ENCODE results near the gene NCOR2. TPM values are rescaled to one million over a fixed set of nuclear protein-coding genes. Genes with fewer than 3 reads are reported as not detected.

The NCOR2 gene
- total RNA-seq, 1 donor from 2014 or later = 7.3 TPM

DNA sequence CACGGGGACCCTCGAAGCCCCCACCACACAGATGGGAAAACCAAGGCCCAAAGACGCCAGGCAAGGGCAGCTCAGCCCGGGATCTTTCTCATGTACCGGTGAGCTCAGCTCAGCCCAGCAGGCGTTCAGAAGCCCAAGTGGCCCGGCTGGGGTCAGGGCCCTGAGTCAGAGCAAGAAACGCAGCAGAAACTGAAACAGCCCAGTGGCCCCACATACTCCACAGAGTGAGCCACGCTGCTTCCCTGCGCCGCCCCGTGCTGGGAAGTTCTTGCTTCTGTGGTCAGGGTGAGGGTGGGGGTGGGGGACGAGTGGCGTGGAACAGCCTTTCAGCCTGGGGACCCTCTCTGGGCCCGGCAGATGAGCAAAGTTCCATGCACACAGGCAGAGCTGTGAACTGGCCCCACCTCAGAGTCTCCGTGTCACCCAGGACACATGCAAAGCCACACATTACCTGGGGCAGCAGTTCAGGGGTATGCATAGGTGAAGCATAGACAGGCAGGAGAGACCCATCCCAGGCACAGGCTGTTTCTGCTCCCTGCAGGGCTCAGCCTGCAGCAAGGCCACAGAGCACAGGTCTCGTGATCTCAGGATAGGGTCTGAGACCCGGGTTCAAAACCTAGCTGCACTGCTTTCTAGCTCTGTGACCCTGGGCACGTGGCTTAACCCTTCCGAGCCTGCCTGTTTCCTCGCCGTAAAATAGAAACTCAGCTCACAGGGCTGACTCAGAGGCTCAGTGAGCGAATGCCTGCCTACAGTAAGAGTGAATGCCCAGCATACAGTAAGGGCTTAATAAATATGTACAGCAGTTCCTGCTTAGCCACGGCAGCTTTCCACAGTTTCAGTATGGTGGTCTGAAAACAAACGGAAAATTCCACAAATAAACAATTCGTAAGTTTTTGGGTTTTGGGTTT, 21.6 kb downstream of the NCOR2 start:
- DNase-seq (ENCODE audit: low spot score in 2 of 2) (no peak), FAIRE-seq (no peak)

DNA sequence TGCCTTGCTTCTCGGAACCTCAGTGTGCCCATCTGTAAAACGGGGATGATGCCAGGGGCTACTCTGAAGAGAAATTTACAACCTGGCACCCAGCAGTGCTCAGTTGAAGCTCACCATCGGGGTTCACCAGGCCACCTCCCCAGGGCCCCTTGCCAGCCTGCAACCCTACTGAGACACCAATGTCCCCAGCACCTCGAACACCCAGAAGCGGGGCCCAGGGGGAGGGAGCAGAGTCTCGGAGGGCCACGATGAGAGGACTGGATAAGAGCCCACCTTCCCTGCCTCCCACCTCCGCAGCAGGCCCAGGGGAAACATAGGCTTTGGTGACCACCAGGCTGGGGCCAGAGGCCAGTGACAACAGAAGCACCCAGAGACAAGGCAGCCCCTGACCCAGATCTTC, 22.4 kb downstream of the NCOR2 start:
- FAIRE-seq (no peak), DNase-seq (ENCODE audit: low spot score in 2 of 2) (no peak)

DNA sequence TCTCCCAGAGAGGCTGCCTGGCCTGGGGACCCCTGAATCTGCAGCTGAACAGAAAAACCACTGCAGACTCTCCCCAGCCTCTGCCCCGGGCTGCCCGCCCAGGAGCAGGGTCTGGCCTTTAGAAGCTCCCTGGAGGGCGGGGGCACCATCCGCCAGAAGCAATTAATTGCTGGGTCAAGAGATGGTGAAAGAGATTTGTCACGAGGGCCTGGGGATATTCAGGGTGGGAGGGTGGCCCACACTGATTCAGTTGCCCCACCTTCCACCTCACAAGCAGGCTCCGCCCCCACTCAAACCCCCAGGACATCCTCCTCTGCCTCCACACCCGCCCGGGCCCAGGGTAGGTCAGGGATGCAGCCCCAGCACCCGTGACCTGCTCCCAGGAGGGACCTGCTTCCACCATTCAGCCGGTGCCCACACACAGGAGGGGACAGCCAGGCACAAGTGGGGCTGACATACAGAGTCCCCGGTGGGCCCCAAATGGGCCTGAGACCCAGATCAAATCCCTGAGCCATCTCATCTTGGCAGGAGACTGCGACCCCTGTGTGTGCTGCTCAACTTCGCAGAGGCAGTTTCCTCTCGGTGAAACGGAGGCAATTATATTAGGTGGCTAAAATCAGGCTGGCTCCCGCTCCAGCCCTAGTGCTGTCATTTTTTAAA, 23.0 kb downstream of the NCOR2 start:
- FAIRE-seq (no peak), DNase-seq (ENCODE audit: low spot score in 2 of 2) (no peak)

DNA sequence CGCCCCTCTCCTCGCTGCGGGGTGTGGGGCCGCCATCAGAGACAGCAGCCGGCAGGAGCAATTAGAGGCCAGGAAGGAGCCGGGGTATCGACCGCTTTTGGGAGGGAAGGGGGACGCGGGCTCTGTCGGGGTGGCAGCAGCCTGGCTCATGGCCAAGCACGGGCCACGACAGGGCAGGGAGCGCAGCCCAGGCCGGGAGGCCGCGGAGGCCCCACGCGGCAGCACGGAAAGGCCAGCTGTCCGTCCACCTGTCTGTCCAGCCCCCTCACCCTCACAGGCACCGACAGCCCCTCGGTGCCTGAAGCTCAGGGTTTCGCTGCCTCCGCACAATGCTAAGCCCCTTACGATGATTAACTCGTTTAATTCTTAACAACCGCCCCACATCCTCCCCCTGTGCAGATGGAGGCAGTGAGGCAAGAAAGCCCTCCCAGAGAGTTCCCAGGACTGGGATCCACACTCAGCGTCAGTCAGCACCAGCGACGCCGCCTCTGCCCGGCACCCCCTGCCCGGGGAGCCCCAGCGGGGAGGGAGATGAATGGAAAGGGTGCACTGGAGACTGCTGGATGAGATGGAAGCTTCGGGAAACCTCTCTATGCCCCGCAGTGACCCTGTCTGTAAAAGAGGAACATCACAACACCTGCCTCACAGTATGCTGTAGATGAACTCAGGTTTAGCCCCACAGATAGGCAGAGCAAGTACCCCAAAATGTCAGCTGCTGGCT, 23.7 kb downstream of the NCOR2 start:
- DNase-seq (ENCODE audit: low spot score in 2 of 2) (no peak), FAIRE-seq (no peak)

DNA sequence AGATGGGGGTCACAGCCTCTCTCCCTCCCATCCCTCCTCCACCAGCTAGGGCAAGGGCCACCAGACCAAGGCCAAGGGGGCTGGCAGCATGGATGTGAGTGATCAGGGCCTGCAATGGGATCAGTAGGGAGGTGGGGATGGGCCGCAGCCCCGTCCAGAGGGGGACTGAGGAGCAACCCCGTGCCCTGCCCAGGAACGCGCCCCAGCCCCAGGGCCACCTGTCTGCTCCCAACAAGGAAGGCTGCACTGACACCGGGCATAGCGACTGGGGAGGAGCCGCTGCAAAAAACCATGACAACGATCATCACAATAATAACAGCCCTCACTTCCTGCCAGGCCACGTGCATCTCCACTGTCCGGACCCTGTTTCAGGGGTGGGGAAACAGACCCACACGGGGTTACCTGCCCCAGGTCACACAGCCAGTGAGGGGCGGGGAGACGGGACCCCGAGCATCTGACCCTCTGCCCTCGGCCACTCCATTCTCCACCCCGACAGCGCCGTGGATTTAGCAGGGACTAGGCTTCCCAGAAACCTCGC, 24.3 kb downstream of the NCOR2 start:
- DNase-seq (ENCODE audit: low spot score in 2 of 2) (no peak), FAIRE-seq (no peak)

DNA sequence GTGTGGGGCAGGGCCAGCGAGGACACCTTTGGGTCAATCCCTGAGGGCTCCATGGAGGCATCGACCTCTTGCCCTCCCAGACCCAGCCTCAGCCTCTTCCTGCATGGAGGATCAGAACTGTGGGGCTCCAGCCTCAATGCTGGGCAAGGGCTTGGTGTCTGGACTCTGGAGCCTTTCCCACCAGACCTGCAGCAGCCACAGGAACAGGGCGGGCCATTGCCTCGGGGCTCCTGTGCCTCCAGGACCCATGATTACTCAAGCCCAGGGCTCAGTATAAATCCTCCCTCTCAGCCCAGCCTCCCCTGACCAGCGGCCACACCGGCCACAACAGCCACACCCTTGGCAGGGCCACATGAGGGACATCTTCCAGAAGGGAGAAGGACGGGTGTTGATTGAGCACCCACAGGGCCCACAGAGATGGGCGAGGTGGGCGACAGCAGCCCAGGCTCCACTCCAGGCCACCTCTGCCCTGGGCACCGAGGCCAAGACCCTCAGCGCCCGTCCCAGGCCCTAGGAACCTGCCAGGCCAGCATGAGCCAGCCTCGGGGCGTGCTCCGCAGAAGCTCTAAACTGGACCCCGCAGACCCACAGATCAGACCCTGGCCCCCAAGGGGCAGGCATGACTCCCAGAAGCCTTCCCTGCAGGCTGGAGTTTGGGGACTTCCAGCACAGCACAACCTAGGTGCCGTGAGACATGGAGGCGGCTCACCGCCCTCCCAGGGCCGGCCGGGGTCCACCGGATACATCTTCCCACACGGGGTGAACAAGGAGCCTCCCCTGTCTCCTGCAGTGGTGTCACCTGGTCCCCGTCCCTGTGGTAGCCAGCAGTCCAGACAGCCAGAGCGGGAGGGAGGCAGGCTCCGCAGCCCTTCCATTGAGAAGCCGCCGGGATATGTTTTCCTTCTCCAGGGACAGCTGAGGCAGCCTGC, 25.1 kb downstream of the NCOR2 start:
- DNase-seq (ENCODE audit: low spot score in 2 of 2) (no peak), FAIRE-seq (no peak)

DNA sequence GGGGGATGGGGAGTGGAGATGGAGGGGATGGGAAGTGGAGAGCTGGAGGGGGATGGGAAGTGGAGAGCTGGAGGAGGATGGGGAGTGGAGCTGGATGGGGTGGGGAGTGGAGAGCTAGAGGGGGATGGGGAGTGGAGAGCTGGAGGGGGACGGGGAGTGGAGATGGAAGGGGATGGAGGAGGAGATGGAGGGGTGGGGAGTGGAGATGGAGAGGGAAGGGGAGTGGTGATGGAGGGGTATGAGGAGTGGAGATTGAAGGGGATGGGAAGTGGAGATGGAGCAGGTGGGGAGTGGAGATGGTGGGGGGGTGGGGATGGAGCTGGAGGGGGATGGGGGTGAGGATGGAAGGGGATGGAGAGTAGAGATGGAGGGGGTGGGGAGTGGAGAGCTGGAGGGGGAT, 26.1 kb downstream of the NCOR2 start:
- no peak for DNase-seq (ENCODE audit: low spot score in 2 of 2)

DNA sequence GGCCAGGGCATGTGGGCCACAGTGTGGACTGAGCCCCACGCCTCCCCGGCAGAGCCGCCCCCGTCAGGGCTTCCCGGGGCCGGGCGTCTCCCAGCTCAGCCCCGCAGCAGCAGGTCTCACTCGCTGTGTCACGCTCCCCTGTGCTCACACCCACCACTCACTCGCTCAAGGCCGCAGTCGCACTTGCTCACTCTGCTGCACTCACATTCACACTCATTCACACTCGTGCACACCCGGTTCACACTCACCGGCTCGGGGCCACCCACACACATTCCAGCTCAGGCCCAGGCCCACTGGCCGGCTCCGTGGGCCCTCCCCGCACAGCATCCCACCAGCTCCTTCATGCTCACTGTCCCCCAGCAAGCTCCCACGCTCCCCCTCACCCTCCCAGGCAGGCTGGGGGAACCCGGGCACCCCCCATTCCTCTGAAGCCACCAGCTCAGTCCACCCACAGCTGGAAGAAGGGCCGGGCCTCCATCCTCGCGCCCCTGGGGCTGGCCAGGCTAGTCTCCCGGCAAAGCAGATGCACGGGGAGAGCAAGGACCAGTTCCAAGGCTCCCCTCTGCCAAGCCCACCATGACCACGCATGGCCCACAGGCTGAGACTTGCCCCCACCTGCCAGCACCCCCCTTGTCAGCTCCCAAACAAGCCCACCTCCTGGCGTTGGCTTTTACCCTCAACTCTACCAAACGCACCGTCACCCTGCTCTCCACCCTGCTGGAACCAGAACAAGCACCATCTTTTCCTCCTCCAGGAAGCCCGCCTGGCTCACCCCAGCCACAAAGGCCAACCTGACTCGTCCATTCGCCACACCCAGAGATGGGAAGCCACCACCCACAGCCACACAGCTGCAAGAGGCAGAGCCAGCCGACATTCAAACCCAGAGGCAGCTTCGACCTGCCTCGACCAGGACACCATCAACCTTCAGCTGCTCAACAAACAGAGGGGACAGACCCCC, 28.0 kb downstream of the NCOR2 start:
- no peak for DNase-seq (ENCODE audit: low spot score in 2 of 2)
- no peak for FAIRE-seq

More for the DNA sequence above, 26.1 kb downstream of the NCOR2 start:
- no peak for FAIRE-seq

DNA sequence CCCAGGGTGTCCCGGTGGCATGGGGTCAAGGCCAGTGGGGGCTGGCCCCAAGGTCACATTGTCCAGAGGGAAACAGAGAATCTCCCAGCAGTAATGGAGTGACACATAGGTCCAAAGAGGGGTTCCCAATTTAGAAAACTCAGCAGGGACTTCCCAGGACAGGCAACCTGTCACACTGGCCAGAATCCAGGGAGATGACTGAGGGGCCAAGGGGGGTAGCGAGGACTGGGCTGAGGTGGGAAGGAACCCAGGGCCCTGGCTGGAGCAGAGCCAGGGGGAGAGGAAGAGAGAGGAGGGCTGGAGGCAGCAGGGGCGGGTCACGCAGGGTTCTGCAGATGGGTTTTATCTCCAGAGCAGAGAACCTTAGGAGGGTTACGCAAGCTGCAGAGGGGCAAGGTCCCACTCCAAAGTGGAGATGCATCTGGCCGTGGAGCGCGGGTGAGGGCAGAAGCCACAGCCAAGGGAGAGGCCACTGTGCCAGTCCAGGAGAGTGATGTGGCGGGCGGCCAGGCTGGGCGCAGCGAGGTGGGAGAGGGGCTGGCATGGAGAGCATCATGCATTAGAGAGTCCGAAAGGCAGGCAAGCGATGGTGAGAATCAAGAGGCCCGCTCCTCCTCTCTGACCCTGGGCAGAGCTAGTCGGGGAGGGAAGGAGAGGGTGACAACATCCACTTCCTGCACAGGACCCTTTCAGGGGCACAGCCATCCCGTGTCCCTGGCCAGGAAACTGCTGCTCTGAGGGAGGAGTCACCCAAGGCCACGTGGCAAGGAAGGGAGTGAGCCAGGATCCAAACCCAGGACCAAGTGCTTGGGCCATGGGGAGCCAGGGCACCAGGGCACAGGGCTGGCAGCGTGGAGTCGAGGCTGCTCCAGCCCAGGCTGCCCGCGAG, 29.0 kb downstream of the NCOR2 start:
- no peak for DNase-seq (ENCODE audit: low spot score in 2 of 2)
- FAIRE-seq = no peak

DNA sequence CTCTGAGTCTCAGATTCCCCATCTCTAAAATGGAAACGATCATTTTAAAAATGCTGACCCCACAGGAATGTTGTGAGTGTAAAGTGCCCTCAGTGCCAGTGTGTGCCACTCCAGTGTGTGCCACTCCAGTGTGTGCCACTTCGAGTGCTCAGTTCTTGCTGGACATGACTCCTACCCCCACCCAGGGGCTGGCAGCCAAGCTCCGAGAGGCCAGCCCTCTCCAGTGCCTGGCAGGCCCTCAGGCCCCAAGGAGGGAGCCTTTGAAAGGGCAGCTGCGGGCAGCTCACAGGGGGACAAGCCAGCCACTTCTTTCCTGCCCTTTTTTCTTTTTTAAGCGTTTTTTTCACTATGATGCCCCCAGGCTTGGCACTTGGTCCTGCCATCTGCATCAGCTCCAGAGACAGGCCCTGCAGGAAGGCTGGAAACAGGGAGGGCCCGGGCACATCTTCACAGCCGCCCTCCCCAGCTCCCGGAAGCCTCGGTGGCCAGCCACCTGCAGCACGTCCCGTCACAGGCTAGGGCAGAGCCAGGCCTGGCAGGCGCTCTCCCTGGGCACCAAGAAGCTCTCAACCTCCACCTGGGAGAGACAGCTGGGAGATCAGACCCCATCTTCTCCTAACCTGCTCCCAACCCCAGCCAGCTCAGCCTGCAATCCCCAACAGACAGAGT, 29.8 kb downstream of the NCOR2 start:
- no peak for FAIRE-seq
- DNase-seq (ENCODE audit: low spot score in 2 of 2) = peak in 1 of 2 donors; percentile 61

DNA sequence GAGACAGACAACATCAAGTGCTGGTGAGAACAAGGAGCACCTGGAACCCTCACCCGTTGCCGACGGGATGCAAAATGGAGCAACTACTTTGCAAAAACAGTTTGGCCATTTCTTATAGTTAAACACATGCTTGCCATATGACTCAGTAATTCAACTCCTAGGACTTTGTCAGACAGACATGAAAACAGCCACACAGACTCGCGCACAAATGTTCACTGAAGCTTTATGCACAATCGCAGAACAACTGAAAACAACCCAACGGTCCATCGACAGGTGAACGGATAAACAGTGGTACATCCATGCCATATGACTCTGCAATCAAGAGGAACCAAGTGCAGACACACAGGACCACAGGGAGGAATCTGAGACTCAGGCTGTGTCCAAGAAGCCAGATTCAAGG, 30.8 kb downstream of the NCOR2 start:
- DNase-seq (ENCODE audit: low spot score in 2 of 2) (no peak), FAIRE-seq (no peak)

DNA sequence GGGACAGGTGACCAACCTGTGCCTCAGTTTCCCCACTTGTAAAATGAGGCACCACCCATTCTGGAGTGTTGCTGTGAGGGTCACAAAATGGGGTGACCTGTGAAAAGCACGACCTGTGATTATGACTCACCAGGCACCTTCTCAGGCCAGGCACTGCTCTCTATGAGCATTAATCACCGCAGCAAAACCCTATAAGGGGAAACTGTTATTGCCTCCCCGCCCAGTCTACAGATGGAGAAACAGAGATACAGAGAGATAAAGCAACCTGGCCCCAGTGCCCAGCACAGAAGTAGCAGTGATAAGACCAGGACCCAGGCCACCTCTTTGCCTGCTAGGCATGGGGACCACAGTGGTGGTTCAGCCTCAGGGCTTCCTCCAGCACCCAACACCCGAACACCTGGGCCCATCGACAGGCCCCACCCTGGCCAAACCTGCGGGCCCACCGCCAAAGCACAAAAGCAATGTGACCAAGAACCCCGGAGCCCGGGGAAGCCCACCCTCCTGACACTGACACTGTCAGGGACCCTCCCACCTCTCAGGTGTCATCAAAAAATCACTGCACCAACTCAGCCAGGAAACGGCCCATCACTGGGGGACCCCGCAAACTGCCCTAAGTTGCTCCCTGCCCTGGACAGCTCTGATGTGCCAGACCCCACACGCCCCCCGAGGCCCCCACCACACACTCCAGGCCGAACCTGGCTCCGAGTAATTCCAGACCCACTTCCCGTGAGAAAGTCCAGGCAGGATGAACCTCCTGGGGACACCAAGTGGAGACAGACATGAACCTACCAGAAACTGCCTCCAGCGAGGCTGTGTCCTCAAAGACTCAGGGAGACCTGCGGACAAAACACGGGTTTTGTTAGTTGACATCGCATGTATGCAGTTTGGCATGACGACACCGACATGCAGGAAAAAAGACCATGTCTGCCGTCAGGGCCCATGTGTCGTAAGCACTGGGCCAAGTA, 32.4 kb downstream of the NCOR2 start:
- DNase-seq (ENCODE audit: low spot score in 2 of 2) (no peak), FAIRE-seq (no peak)

DNA sequence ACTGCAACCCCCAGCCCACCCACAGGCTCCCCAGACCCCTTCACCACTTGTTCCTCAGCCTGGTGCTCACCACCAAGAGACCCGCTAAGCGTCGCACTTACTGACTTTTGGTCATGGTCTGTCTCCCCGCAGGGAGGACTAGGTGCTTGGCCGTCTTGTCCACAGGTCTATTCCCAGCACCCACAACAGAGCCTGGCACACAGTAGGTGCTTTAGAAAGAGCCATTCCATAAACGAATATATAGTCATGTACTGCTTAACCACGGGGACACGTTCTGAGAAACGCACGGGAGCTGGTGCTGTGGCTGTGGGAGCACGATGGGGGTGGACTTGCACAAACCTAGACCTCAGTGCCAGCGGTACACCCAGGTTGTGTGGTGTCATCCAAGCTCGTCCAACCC, 34.0 kb downstream of the NCOR2 start:
- FAIRE-seq (no peak), DNase-seq (ENCODE audit: low spot score in 2 of 2) (no peak)

DNA sequence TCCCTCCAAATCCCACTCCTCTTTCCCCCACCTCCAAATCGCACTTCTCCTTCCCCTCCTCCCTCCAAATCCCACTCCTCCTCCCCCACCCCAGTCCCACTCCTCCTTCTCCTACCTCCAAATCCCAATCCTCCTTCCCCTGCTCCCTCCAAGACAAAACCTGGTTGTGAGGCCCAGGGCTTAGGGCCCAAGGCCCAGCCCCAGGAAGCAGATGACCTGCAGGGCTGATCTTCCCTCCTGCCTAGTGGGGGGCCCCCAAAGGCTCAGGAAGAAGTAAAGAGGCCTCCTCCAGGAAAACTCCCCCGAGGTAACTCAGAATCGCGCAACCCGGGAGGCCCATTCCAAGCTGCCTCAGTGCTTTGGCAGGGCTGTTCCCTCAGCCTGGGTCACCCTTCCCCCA, 34.4 kb downstream of the NCOR2 start:
- FAIRE-seq = no peak
- DNase-seq (ENCODE audit: low spot score in 2 of 2) = no peak

DNA sequence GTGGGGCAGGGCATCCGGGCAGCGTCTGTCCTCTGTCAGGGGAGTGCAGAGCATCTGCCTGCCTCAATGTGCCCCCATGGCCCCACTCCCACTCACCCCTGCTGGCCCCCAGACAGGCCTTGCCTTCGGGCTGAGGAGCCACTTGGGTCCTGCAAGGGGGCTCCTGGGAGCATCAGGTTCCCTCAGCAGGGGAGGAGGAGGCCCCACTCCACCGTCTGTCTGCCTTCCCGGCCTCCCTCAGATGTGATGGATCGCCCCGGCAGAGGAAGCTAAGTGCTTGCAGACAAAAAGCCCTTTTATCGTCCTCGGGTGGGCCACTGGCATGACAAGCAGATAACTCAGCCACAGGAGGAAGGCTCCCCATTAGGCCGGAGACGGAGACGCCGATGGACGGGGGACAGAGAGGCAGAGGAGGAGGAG, 35.1 kb downstream of the NCOR2 start:
- FAIRE-seq = no peak
- no peak for DNase-seq (ENCODE audit: low spot score in 2 of 2)

DNA sequence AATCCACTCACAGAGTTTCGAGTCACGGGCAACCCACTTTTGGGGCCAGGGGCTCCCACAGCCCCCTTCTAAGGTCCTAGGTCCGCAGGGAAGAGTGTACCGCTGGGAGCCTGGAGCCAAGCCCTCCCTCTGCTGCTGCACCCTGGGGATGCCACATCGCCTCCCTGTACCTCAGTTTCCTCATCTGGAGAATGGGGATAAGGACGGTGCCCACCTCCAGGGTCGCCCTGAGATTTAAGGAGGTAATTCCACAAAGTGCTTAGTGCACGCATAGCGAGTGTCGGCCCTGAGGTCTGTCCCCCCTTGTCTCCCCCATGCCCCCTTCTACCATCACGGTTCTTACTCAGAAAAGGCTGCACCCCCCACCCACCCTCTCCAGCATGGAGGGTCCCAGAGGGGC, 35.5 kb downstream of the NCOR2 start:
- DNase-seq (ENCODE audit: low spot score in 2 of 2) (no peak), FAIRE-seq (no peak)

Data from frontal cortex (tissue), 4 donors.